NCI-H187 (cell line): ENCODE data around the gene DIPK1C.

Source experiments
- DNase-seq, 2 experiments: peaks; one replicate each; lab custom pipeline; 2025; lab: John Stamatoyannopoulos, UW

DIPK1C gene

GRCh38 chr18:74482697-74483096 is 25.6 kb upstream of the DIPK1C start:
- DNase-seq: no peak

- no peak for DNase-seq
Observed at GRCh38 chr18:74480149-74480651, 23.1 kb upstream of the DIPK1C start.

- DNase-seq: no peak
Observed at GRCh38 chr18:74479486-74480148, 22.5 kb upstream of the DIPK1C start.

- DNase-seq: no peak
Observed at GRCh38 chr18:74478880-74479279, 21.8 kb upstream of the DIPK1C start.

- no peak for DNase-seq
Observed at GRCh38 chr18:74478316-74478715, 21.2 kb upstream of the DIPK1C start.

GRCh38 chr18:74477771-74478170 is 20.7 kb upstream of the DIPK1C start:
- DNase-seq: no peak

GRCh38 chr18:74476140-74476539 is 19.0 kb upstream of the DIPK1C start:
- DNase-seq: no peak

- DNase-seq: no peak
Observed at GRCh38 chr18:74473976-74474640, 17.0 kb upstream of the DIPK1C start.

GRCh38 chr18:74472312-74472711 is 15.2 kb upstream of the DIPK1C start:
- DNase-seq: no peak

- DNase-seq: no peak
Observed at GRCh38 chr18:74468547-74469061, 11.5 kb upstream of the DIPK1C start.

- no peak for DNase-seq
Observed at GRCh38 chr18:74465775-74466174, 8.7 kb upstream of the DIPK1C start.

- DNase-seq: no peak
Observed at GRCh38 chr18:74463983-74464382, 6.9 kb upstream of the DIPK1C start.

- DNase-seq: no peak
Observed at GRCh38 chr18:74463254-74463653, 6.1 kb upstream of the DIPK1C start.

GRCh38 chr18:74460825-74461224 is 3.7 kb upstream of the DIPK1C start:
- no peak for DNase-seq

GRCh38 chr18:74459889-74460288 is 2.8 kb upstream of the DIPK1C start:
- no peak for DNase-seq

- DNase-seq: no peak
Observed at GRCh38 chr18:74457725-74458421, 765 bp upstream of the DIPK1C start.

GRCh38 chr18:74456349-74457042 is 612 bp downstream of the DIPK1C start:
- DNase-seq: no peak

GRCh38 chr18:74456017-74456348 is 1.1 kb downstream of the DIPK1C start:
- DNase-seq: no peak

GRCh38 chr18:74455386-74455785 is 1.7 kb downstream of the DIPK1C start:
- DNase-seq: no peak

- DNase-seq: no peak
Observed at GRCh38 chr18:74454279-74454751, 2.8 kb downstream of the DIPK1C start.

GRCh38 chr18:74453642-74454198 is 3.4 kb downstream of the DIPK1C start:
- no peak for DNase-seq

GRCh38 chr18:74453016-74453566 is 4.0 kb downstream of the DIPK1C start:
- DNase-seq: no peak
